K562 (cell line): Measurements from ENCODE around the gene FBXL2. TPM values are rescaled to one million over a fixed set of nuclear protein-coding genes. Genes with fewer than 3 reads are reported as not detected.

Experiments used
- ATAC-seq: fragments of 200-7000 bp; cut with Tn5 transposase; 3 replicates; pipeline ENCODE4 v1.9.1; 2020; ENCODE audit warnings: moderate library complexity
- BruUV-seq: library from RNA; stranded (reverse); fragments of 400-500 nt; replicated peaks from 2 replicates; lab custom pipeline; 2021; lab: Mats Ljungman, UMichigan
- CTCF ChIA-PET: fragments of 300-600 bp; formaldehyde crosslinking; extraction: SDS; loops from one replicate; lab custom pipeline; 2021; ENCODE audit warnings: low intra/inter-chr PET ratio; lab: Yijun Ruan, JAX
- POLR2A ChIA-PET: fragments of 300-600, 350-650 bp; sonication (Branson Sonifier 250); formaldehyde crosslinking; extraction: SDS; loops from one replicate; lab custom pipeline; 2021; ENCODE audit warnings: antibody characterized with exemption, inconsistent platforms; lab: Yijun Ruan, JAX
- DNase-seq, 4 experiments: peaks; one replicate each; pipeline versions ENCODE4 v3.0.0 to v3.0.0-alpha.2; 2011 to 2018; ENCODE audit warnings: low spot score in 3 of 4, mixed read lengths in 3 of 4; ENCODE audit errors: extremely low read depth in 1 of 4
- FAIRE-seq: peaks from 2 replicates; lab custom pipeline; 2011; peaks lifted over from hg19 to GRCh38; lab: Jason Lieb, UNC
- H2AFZ ChIP-seq: 2 replicates; pipeline ENCODE4 v1.6.0; 2011; ENCODE audit warnings: low read depth, low read length, control low read depth, inconsistent platforms
- H3K27ac ChIP-seq: fragments of 200-600 bp; 3 replicates; pipeline ENCODE4 v1.8.0; 2011; ENCODE audit warnings: low read depth, mild to moderate bottlenecking, control low read depth, inconsistent platforms, low read length, moderate library complexity, mixed read lengths; ENCODE audit errors: extremely low read depth
- H3K27me3 ChIP-seq, 2 experiments: fragments of 300-600 bp in 1 of 2; 2 replicates in 1 of 2; 3 replicates in 1 of 2; pipeline versions ENCODE4 v1.6.0 to v1.8.0; 2011; ENCODE audit warnings: inconsistent platforms in 2 of 2, low read length in 2 of 2, mild to moderate bottlenecking in 1 of 2, mixed read lengths in 1 of 2, moderate library complexity in 1 of 2; ENCODE audit not compliant: control insufficient read depth in 2 of 2, insufficient read depth in 2 of 2
- H3K36me3 ChIP-seq: fragments of 300-600 bp; 3 replicates; pipeline ENCODE4 v1.8.0; 2011; ENCODE audit warnings: mild to moderate bottlenecking, low read length, inconsistent platforms; ENCODE audit not compliant: control insufficient read depth, insufficient read depth
- H3K4me1 ChIP-seq, 2 experiments: fragments of 200-600 bp in 1 of 2; replicated peaks in 1 of 2; 2 replicates in 1 of 2; 3 replicates in 1 of 2; pipeline versions ENCODE4 v1.5.1 to v1.8.0; 2011; ENCODE audit warnings: inconsistent platforms in 2 of 2, low read length in 2 of 2, mild to moderate bottlenecking in 1 of 2, mixed read lengths in 1 of 2, moderate library complexity in 1 of 2; ENCODE audit not compliant: control insufficient read depth in 2 of 2, insufficient read depth in 2 of 2
- H3K4me2 ChIP-seq: 2 replicates; pipeline ENCODE4 v1.6.1; 2011; ENCODE audit warnings: low read length, control low read depth, inconsistent platforms, mixed read lengths; ENCODE audit not compliant: insufficient read depth
- H3K4me3 ChIP-seq: fragments of 200-600 bp; sonication (generic), shearing (Covaris generic); 2 replicates; pipeline ENCODE4 v1.5.1; 2016; ENCODE audit warnings: control low read depth, inconsistent platforms
- H3K79me2 ChIP-seq: fragments of 200-600 bp; 3 replicates; pipeline ENCODE4 v1.8.0; 2011; ENCODE audit warnings: low read length, inconsistent platforms; ENCODE audit not compliant: control insufficient read depth, insufficient read depth
- H3K9ac ChIP-seq, 2 experiments: 2 replicates each; pipeline versions ENCODE4 v1.6.0 to v1.6.1; 2011; ENCODE audit warnings: low read depth in 2 of 2, low read length in 2 of 2, control low read depth in 1 of 2, inconsistent platforms in 1 of 2, mild to moderate bottlenecking in 1 of 2, mixed read lengths in 1 of 2; ENCODE audit not compliant: insufficient read depth in 1 of 2
- H3K9me1 ChIP-seq: one replicate; pipeline ENCODE4 v1.6.0; 2011; ENCODE audit warnings: inconsistent platforms, mild to moderate bottlenecking, low read length, moderate library complexity; ENCODE audit not compliant: control insufficient read depth, insufficient read depth
- H3K9me3 ChIP-seq: replicated peaks from 2 replicates; pipeline ENCODE4 v1.5.1; 2011; ENCODE audit warnings: low read depth, low read length, inconsistent platforms; ENCODE audit not compliant: control insufficient read depth, insufficient read depth
- H4K20me1 ChIP-seq: replicated peaks from 2 replicates; pipeline ENCODE4 v1.6.1; 2011; ENCODE audit warnings: low read length, inconsistent platforms, mixed read lengths; ENCODE audit not compliant: control insufficient read depth, insufficient read depth
- ARNT ChIP-seq, 2 experiments: fragments of 450-650 bp; IDR thresholded peaks; 2 replicates each; pipeline ENCODE4 v1.6.1; 2016; ENCODE audit warnings: mild to moderate bottlenecking in 1 of 2
- CBFA2T2 ChIP-seq: fragments of 450-650 bp; conservative IDR thresholded peaks from 2 replicates; pipeline ENCODE4 v1.6.1; 2017; ENCODE audit warnings: mild to moderate bottlenecking
- CHD7 ChIP-seq: fragments of 200-600 bp; sonication (generic); IDR thresholded peaks from one replicate; pipeline ENCODE4 v1.6.1; 2012; ENCODE audit warnings: mild to moderate bottlenecking, low read depth, low read length, inconsistent platforms
- HDAC2 ChIP-seq: fragments of 450-650 bp; IDR thresholded peaks from 2 replicates; pipeline ENCODE4 v1.6.1; 2016; ENCODE audit warnings: mild to moderate bottlenecking
- HNRNPK ChIP-seq: fragments of 200-400 bp; formaldehyde crosslinking; IDR thresholded peaks from one replicate; pipeline ENCODE4 v1.6.1; 2018; ENCODE audit warnings: mild to moderate bottlenecking, low read depth, low read length; ENCODE audit not compliant: poor library complexity, severe bottlenecking
- KLF16 ChIP-seq: IDR thresholded peaks from 2 replicates; pipeline ENCODE4 v1.6.1; 2016; ENCODE audit warnings: antibody characterized with exemption
- MCM3 ChIP-seq: fragments of 450-650 bp; IDR thresholded peaks from 2 replicates; pipeline ENCODE4 v1.6.1; 2016
- RB1 ChIP-seq: fragments of 450-650 bp; IDR thresholded peaks from 2 replicates; pipeline ENCODE4 v1.6.1; 2017; ENCODE audit warnings: low read depth, mild to moderate bottlenecking
- SP1 ChIP-seq: sonication (generic); formaldehyde crosslinking; IDR thresholded peaks from 2 replicates; pipeline ENCODE4 v1.8.1; 2022; ENCODE audit warnings: mild to moderate bottlenecking, missing genetic modification reagents
- TAF9B ChIP-seq: fragments of 450-650 bp; IDR thresholded peaks from 2 replicates; pipeline ENCODE4 v1.6.1; 2018; ENCODE audit warnings: mild to moderate bottlenecking; ENCODE audit not compliant: partially characterized antibody
- ZBTB12 ChIP-seq: fragments of 250-450 bp; sonication (Bioruptor Pico); IDR thresholded peaks from 2 replicates; pipeline ENCODE4 v1.4.0; 2020
- ZNF699 ChIP-seq: fragments of 250-450 bp; sonication (Bioruptor Pico); IDR thresholded peaks from 2 replicates; pipeline ENCODE4 v1.8.0; 2021; ENCODE audit warnings: mild to moderate bottlenecking, moderate library complexity; ENCODE audit not compliant: insufficient replicate concordance
- ZNF764 ChIP-seq: fragments of 250-450 bp; sonication (Bioruptor Pico); IDR thresholded peaks from 2 replicates; pipeline ENCODE4 v1.4.0; 2020; ENCODE audit warnings: low read depth, mild to moderate bottlenecking, moderate library complexity
- WGBS: fragments of 100-300 bp; shearing (Covaris generic); methylation state at CpG from one replicate; pipeline ENCODE4 v1.1.6; 2016; ENCODE audit warnings: low coverage, mixed read lengths; ENCODE audit not compliant: insufficient coverage; ENCODE audit errors: missing lambda C conversion rate; 5-methylcytosine and 5-hydroxymethylcytosine counted together
- in situ Hi-C: fragments of 300-500 bp; cut with MboI; formaldehyde crosslinking; loops from 4 replicates; pipeline ENCODE4 v1.15.0; 2018; ENCODE audit warnings: inconsistent platforms, mixed read lengths
- intact Hi-C: fragments of 100-400 bp; cut with micrococcal nuclease; formaldehyde crosslinking; loops from 2 replicates; pipeline ENCODE4 v1.14.2; 2022
- polyA plus RNA-seq, 8 experiments: library from polyadenylated mRNA; depleted of rRNA in 4 of 8; stranded (reverse) in 5 of 8; unstranded in 3 of 8; fragments of >200 nt; fragmentation: Nextera tagmentation in 2 of 8; fragmentation: Illumina TruSeq in 1 of 8; extraction: Ambion mirVana in 2 of 8; extraction: Trizol in 1 of 8; gene quantifications; 2 replicates each; pipeline versions ENCODE4 v1.2.1 to v1.2.3, GENCODE V29; 2011 to 2014; ENCODE audit warnings: inconsistent platforms in 1 of 8, missing spikeins in 1 of 8
- total RNA-seq, 7 experiments: library from RNA; depleted of rRNA in 6 of 7; stranded (reverse); fragments of >200 nt in 6 of 7; fragmentation: Illumina TruSeq in 2 of 7; extraction: Trizol in 2 of 7; gene quantifications; 2 replicates each; pipeline versions ENCODE4 v1.2.1 to v1.2.3, GENCODE V29; 2011 to 2021; ENCODE audit warnings: low replicate concordance in 1 of 7

Gene FBXL2
- total and polyA plus RNA-seq, 9 of the 15 experiments (the other 6 are each of a cell fraction or from before 2014, with no cell fraction given): 1.3 to 6.9 (median 1.9) TPM

GRCh38 chr3:33430571-33430970 is 153.3 kb downstream of the FBXL2 start:
- Histone ChIP-seq H3K4me2 (no peak overlapping the region), H3K9me3 (no peaks in the 10 kb centered on the region), H3K9ac (no peak overlapping the region), H3K27me3 (no peaks in the 10 kb centered on the region), H3K4me3 (no peak overlapping the region), H3K36me3 (peaks cover 8% of the 10 kb centered on the region; the same call in 2 of the 3 replicates), H3K79me2 (peaks cover 98% of the 10 kb centered on the region), H3K27ac (no peak overlapping the region), H4K20me1 (peaks cover 27% of the 10 kb centered on the region), H3K4me1 (peaks cover 3 to 15% of the 10 kb centered on the region in 2 experiments; a peak in 3 of 5 replicates), H3K9me1 (no peaks in the 10 kb centered on the region), H2AFZ (no peak overlapping the region)
- ChIA-PET CTCF (no interaction called here), POLR2A (interaction anchor here (1.1 to 6.9 kb wide), 6 partner anchors 9 to 45 kb away, joined by 3 to 94 read pairs (median 6); partner anchors contain the start of gene UBP1)
- BruUV-seq: no TSS peak
- 84% methylated on average over 4 of the region's 4 CpGs for WGBS
- FAIRE-seq (no peak), DNase-seq (no peak), ATAC-seq (no peak)
- intact Hi-C loops: no loop called here
- in situ Hi-C loops: no loop called here
- TF ChIP-seq KLF16: no peak
- no peak for TF ChIP-seq TAF9B
- no peak for TF ChIP-seq SP1 (CRISPR knock-in tag)
- no peak for TF ChIP-seq MCM3
- no peak for TF ChIP-seq HNRNPK
- TF ChIP-seq ZNF699: no peak
- no peak for TF ChIP-seq CBFA2T2
- TF ChIP-seq ARNT (IDR thresholded peaks at IDR 0.05): no peak
- TF ChIP-seq ZBTB12 (CRISPR knock-in tag): no peak
- TF ChIP-seq ZNF764: no peak
- no peak for TF ChIP-seq RB1
- TF ChIP-seq HDAC2: no peak
- no peak for TF ChIP-seq CHD7
